ENCODE results near the gene MSH3.

- TF ChIP-seq OSR1 (CRISPR knock-in tag; IDR thresholded peaks at IDR 0.05) (no peak), PATZ1 (CRISPR knock-in tag; IDR thresholded peaks at IDR 0.05; ENCODE audit: borderline replicate concordance) (no peak), RARB (CRISPR knock-in tag; IDR thresholded peaks at IDR 0.05) (no peak), ARNTL (CRISPR knock-in tag; IDR thresholded peaks at IDR 0.05; ENCODE audit: borderline replicate concordance, low read depth) (no peak), TOX (CRISPR knock-in tag; IDR thresholded peaks at IDR 0.05; ENCODE audit: borderline replicate concordance) (no peak), SNAI2 (CRISPR knock-in tag; IDR thresholded peaks at IDR 0.05) (no peak), TSHZ2 (CRISPR knock-in tag; IDR thresholded peaks at IDR 0.05) (no peak), ZC3H10 (CRISPR knock-in tag; IDR thresholded peaks at IDR 0.05) (no peak), ESRRG (CRISPR knock-in tag; IDR thresholded peaks at IDR 0.05) (no peak), ZNF8 (CRISPR knock-in tag; IDR thresholded peaks at IDR 0.05) (no peak)
- TF ChIP-seq, protein P1, sequence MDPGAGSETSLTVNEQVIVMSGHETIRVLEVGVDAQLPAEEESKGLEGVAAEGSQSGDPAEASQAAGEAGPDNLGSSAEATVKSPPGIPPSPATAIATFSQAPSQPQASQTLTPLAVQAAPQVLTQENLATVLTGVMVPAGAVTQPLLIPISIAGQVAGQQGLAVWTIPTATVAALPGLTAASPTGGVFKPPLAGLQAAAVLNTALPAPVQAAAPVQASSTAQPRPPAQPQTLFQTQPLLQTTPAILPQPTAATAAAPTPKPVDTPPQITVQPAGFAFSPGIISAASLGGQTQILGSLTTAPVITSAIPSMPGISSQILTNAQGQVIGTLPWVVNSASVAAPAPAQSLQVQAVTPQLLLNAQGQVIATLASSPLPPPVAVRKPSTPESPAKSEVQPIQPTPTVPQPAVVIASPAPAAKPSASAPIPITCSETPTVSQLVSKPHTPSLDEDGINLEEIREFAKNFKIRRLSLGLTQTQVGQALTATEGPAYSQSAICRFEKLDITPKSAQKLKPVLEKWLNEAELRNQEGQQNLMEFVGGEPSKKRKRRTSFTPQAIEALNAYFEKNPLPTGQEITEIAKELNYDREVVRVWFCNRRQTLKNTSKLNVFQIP (CRISPR knock-in tag; IDR thresholded peaks at IDR 0.05; ENCODE audit: borderline replicate concordance, low read depth): no peak
Measured at GRCh38 chr5:80837679-80838078, 183.2 kb downstream of the MSH3 start.

All from SK-N-SH treated with all-trans-retinoic acid at 6 μM for 48 hours (cell line).